Bone marrow (tissue), 2 donors: ENCODE results near the gene FRMPD2.
"Not testable (repeated sequence)": the region's sequence is repeated elsewhere in the genome, so short reads cannot be mapped to it uniquely, and the experiment has no call there.

Experiments
- DNase-seq, 2 donors: peaks; one replicate each; lab custom pipeline; 2025; lab: John Stamatoyannopoulos, UW

FRMPD2 gene

GRCh38 chr10:48251152-48251524 is 23.4 kb downstream of the FRMPD2 start:
- DNase-seq, result no peak

- DNase-seq, result no peak
These were observed 24.6 kb downstream of the FRMPD2 start for GRCh38 chr10:48249763-48250351.

- no peak for DNase-seq
These were observed 25.3 kb downstream of the FRMPD2 start for GRCh38 chr10:48249004-48249762.

- no peak for DNase-seq
These were observed 26.0 kb downstream of the FRMPD2 start for GRCh38 chr10:48248462-48248861.

GRCh38 chr10:48247680-48248079 is 26.8 kb downstream of the FRMPD2 start:
- DNase-seq, result no peak

- no peak for DNase-seq
These were observed 28.0 kb downstream of the FRMPD2 start for GRCh38 chr10:48246501-48246900.

GRCh38 chr10:48245977-48246376 is 28.5 kb downstream of the FRMPD2 start:
- DNase-seq, result no peak

GRCh38 chr10:48243921-48244320 is 30.6 kb downstream of the FRMPD2 start:
- not testable (repeated sequence) for DNase-seq

GRCh38 chr10:48243487-48243886 is 31.0 kb downstream of the FRMPD2 start:
- no peak for DNase-seq

- DNase-seq, result no peak
These were observed 32.2 kb downstream of the FRMPD2 start for GRCh38 chr10:48242171-48242904.

GRCh38 chr10:48241332-48241731 is 33.2 kb downstream of the FRMPD2 start:
- no peak for DNase-seq

GRCh38 chr10:48240196-48240595 is 34.3 kb downstream of the FRMPD2 start:
- DNase-seq, result no peak

GRCh38 chr10:48239618-48240017 is 34.9 kb downstream of the FRMPD2 start:
- DNase-seq, result no peak

- no peak for DNase-seq
These were observed 35.5 kb downstream of the FRMPD2 start for GRCh38 chr10:48238826-48239520.

GRCh38 chr10:48237259-48238250 is 36.9 kb downstream of the FRMPD2 start:
- no peak for DNase-seq

GRCh38 chr10:48236199-48236621 is 38.3 kb downstream of the FRMPD2 start:
- DNase-seq, result no peak

GRCh38 chr10:48235501-48235900 is 39.0 kb downstream of the FRMPD2 start:
- DNase-seq, result no peak

GRCh38 chr10:48234787-48235186 is 39.7 kb downstream of the FRMPD2 start:
- no peak for DNase-seq

GRCh38 chr10:48234295-48234694 is 40.2 kb downstream of the FRMPD2 start:
- no peak for DNase-seq

GRCh38 chr10:48233559-48234005 is 40.9 kb downstream of the FRMPD2 start:
- DNase-seq, result no peak
